B cell (primary cell): ENCODE results near the gene SCARB1.

ENCODE experiments used
- EZH2 ChIP-seq: IDR thresholded peaks from 2 replicates; pipeline ENCODE4 v1.6.1; 2012; ENCODE audit warnings: borderline replicate concordance, low read depth, mild to moderate bottlenecking, moderate library complexity, low read length; ENCODE audit not compliant: insufficient read depth, poor library complexity, severe bottlenecking
- TF ChIP-seq, protein P1 (sequence below): fragments of 200-600 bp; IDR thresholded peaks from one replicate; pipeline ENCODE4 v1.8.0; 2022; ENCODE audit warnings: antibody characterized with exemption, mild to moderate bottlenecking

DNA sequence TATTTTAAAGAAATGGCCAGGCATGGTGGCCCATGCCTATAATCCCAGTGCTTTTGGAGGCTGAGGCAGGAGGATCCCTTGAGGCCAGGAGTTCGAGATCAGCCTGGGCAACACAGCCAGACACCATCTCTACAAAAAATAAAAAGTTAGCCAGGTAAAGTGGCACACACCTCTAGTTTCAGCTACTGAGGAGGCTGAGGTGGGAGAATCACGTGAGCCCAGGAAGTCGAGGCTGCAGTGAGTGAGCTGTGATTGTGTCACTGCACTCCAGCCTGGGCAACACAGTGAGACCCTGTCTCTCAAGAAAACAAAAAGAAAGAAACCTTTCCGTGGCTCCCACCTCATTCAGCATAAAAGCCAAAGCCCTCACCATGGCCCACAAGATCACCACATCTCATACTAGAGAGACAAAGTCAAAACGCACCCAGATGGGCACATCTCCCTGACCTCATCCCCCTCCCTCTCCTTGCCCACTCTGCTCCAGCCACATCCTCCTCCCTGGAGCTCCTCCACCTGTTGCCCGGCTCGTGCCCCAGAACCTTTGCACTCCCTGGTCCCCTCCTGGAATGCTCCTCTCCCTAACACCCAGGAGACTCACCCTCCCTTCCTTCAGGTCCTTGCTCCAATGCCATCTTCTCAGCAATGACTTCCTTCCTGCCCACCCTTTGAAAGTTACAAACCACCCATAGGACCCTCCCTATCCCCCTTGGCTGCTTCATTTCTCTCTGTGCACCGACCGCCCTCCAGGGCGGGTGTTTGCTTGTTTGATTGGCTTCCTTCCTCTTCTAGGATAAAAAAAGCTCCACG, 4.8 kb upstream of the SCARB1 start:
- TF ChIP-seq, protein P1, sequence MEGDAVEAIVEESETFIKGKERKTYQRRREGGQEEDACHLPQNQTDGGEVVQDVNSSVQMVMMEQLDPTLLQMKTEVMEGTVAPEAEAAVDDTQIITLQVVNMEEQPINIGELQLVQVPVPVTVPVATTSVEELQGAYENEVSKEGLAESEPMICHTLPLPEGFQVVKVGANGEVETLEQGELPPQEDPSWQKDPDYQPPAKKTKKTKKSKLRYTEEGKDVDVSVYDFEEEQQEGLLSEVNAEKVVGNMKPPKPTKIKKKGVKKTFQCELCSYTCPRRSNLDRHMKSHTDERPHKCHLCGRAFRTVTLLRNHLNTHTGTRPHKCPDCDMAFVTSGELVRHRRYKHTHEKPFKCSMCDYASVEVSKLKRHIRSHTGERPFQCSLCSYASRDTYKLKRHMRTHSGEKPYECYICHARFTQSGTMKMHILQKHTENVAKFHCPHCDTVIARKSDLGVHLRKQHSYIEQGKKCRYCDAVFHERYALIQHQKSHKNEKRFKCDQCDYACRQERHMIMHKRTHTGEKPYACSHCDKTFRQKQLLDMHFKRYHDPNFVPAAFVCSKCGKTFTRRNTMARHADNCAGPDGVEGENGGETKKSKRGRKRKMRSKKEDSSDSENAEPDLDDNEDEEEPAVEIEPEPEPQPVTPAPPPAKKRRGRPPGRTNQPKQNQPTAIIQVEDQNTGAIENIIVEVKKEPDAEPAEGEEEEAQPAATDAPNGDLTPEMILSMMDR: no peak
- TF ChIP-seq EZH2: no peak
